ENCODE results near the gene TACSTD2.

The TACSTD2 gene

DNA sequence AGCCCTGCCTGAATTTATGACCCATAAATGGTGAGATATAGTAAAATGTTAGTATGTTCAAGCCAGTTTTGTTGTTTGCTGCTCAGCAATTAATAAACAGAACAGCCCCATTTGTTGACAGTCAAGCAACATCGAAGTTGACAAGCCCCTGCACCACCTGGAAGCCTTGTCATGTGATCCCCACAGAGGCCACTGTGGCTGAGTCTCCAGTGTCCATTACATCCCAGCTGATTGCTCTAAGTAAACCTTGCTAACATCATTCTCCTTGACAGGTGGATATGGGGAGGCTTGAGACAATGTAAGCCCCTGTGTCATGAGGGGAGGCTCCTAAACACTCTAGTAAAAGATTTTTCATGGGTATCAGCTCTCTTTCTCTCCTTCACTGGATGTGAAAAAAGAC lies 17.5 kb upstream of the TACSTD2 start:
- no peaks in the 10 kb centered on the region for H3K27me3 ChIP-seq (ENCODE audit: insufficient read depth, low read depth, severe bottlenecking)
- H3K4me3 ChIP-seq (ENCODE audit: low read depth, low read length): no peak overlapping the region
- H3K9me3 ChIP-seq (ENCODE audit: severe bottlenecking): no peaks in the 10 kb centered on the region
- DNase-seq: no peak
- H3K36me3 ChIP-seq: no peaks in the 10 kb centered on the region
- H3K27ac ChIP-seq: no peak overlapping the region
- TF ChIP-seq, protein P1, sequence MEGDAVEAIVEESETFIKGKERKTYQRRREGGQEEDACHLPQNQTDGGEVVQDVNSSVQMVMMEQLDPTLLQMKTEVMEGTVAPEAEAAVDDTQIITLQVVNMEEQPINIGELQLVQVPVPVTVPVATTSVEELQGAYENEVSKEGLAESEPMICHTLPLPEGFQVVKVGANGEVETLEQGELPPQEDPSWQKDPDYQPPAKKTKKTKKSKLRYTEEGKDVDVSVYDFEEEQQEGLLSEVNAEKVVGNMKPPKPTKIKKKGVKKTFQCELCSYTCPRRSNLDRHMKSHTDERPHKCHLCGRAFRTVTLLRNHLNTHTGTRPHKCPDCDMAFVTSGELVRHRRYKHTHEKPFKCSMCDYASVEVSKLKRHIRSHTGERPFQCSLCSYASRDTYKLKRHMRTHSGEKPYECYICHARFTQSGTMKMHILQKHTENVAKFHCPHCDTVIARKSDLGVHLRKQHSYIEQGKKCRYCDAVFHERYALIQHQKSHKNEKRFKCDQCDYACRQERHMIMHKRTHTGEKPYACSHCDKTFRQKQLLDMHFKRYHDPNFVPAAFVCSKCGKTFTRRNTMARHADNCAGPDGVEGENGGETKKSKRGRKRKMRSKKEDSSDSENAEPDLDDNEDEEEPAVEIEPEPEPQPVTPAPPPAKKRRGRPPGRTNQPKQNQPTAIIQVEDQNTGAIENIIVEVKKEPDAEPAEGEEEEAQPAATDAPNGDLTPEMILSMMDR (IDR thresholded peaks at IDR 0.05; ENCODE audit: low read depth, low read length): no peak

DNA sequence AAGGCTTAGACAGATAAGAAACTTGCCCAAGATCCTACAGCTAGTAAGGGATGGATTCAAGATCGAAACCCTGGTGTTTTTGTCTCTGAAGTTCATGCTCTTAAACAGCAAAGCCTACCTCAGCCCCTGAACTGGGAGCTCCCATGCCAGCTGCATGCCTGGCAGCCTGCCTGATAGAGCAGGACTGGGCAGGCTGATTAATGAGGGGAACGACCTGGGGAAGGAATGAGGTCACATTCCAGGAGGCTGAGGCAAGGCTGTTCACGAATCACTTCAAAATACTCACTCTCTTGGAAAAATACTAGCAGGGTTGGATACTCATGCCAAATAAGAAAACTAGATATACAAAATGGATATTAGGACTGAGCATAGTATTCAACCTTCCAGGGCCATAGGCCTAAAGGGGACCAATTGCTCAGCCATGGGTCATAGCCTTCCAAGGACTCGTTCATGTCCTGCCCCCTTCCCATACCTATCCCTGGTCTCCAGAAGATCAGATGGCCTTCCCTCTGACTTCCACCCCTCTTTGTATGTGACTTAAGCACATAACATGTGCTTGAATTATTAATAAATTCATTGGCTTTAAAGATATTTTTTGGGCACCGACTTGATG lies 15.6 kb upstream of the TACSTD2 start:
- no peaks in the 10 kb centered on the region for H3K27me3 ChIP-seq (ENCODE audit: insufficient read depth, low read depth, severe bottlenecking)
- H3K27ac ChIP-seq: no peak overlapping the region
- no peak for DNase-seq
- no peaks in the 10 kb centered on the region for H3K36me3 ChIP-seq
- no peak overlapping the region for H3K4me3 ChIP-seq (ENCODE audit: low read depth, low read length)
- TF ChIP-seq, protein P1 (IDR thresholded peaks at IDR 0.05; ENCODE audit: low read depth, low read length): no peak
- H3K9me3 ChIP-seq (ENCODE audit: severe bottlenecking): no peaks in the 10 kb centered on the region

DNA sequence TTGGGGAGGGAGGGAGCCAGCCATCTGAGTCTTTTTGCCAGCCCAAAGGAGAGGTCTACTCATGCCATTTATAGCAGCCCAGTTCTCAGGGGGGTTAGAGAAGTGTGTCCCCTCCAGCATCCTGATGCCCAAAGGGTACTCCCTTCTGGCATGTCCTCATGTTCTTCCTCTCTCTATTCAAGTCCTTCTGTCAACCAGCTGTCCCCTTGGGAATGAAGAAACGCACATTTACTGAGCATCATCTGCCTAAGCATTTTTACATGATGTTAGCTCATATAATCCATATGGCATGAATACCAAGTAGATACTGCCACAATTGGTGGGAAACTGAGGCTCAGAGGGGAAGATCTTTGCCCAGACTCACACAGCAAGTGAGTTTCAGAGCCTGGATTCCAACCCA lies 14.8 kb upstream of the TACSTD2 start:
- H3K27me3 ChIP-seq (ENCODE audit: insufficient read depth, low read depth, severe bottlenecking): no peaks in the 10 kb centered on the region
- no peak overlapping the region for H3K27ac ChIP-seq
- TF ChIP-seq, protein P1 (IDR thresholded peaks at IDR 0.05; ENCODE audit: low read depth, low read length): no peak
- no peaks in the 10 kb centered on the region for H3K36me3 ChIP-seq
- no peak for DNase-seq
- no peaks in the 10 kb centered on the region for H3K9me3 ChIP-seq (ENCODE audit: severe bottlenecking)
- no peak overlapping the region for H3K4me3 ChIP-seq (ENCODE audit: low read depth, low read length)

DNA sequence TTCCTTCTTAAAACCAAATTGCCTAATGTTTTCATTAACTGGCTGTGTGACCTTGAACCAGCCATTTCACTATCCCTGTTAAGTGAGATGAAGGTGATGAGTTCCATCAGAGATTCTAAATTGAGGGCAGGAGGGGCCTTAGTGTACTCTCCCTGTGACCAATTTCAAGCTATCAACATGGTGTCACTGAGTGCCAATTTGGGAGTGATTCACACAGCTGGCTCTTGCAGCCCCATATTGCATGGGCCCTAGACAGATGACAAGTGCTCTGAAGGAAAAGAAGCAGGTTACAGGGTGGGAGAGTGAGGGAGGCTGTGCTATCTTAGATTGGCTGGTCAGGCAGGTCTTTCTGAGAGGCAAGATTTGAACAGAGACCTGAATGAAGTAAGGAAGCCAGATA lies 13.0 kb upstream of the TACSTD2 start:
- no peak overlapping the region for H3K4me3 ChIP-seq (ENCODE audit: low read depth, low read length)
- no peak for DNase-seq
- no peak overlapping the region for H3K27ac ChIP-seq
- no peaks in the 10 kb centered on the region for H3K9me3 ChIP-seq (ENCODE audit: severe bottlenecking)
- H3K27me3 ChIP-seq (ENCODE audit: insufficient read depth, low read depth, severe bottlenecking): no peaks in the 10 kb centered on the region
- TF ChIP-seq, protein P1 (IDR thresholded peaks at IDR 0.05; ENCODE audit: low read depth, low read length): no peak
- H3K36me3 ChIP-seq: no peaks in the 10 kb centered on the region

DNA sequence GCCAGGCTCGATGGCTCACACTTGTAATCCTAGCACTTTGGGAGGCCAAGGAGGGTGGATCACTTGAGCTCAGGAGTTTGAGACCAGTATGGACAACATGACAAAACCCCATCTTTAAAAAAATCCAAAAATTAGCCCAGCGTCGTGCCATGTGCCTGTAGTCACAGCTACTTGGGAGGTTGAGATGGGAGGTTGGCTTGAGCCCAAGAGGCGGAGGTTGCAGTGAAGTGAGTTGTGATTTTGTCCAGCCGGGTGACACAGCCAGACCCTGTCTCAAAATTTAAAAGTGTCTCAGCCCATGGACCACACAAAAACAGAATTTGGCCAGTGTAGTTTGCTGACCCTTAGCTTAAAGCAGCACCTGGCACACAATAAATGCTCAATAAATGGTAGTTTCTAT lies 11.3 kb upstream of the TACSTD2 start:
- H3K36me3 ChIP-seq: no peaks in the 10 kb centered on the region
- no peak overlapping the region for H3K27ac ChIP-seq
- TF ChIP-seq, protein P1 (IDR thresholded peaks at IDR 0.05; ENCODE audit: low read depth, low read length): no peak
- no peaks in the 10 kb centered on the region for H3K9me3 ChIP-seq (ENCODE audit: severe bottlenecking)
- H3K27me3 ChIP-seq (ENCODE audit: insufficient read depth, low read depth, severe bottlenecking): no peaks in the 10 kb centered on the region
- H3K4me3 ChIP-seq (ENCODE audit: low read depth, low read length): no peak overlapping the region
- no peak for DNase-seq

DNA sequence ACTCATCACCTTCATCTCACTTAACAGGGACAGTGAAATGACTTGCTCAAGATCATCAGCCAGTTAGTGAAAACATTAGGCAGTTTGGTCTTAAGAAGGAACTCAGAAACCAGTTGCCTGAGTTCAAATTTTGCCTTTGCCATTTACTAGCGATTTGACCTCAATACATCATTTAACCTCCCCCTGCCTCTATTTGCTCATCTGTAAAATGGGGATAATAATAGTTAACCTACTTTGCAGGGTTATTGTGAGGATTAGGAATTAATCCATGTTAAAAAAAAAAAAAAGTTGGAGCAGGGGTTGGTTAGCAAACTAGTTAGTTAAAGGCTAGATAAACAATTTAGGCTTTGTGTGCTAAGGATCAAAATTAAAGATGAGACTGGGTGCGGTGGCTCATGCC lies 10.6 kb upstream of the TACSTD2 start:
- Histone ChIP-seq H3K27ac (no peak overlapping the region), H3K9me3 (ENCODE audit: severe bottlenecking) (no peaks in the 10 kb centered on the region), H3K36me3 (no peaks in the 10 kb centered on the region), H3K27me3 (ENCODE audit: insufficient read depth, low read depth, severe bottlenecking) (no peaks in the 10 kb centered on the region), H3K4me3 (ENCODE audit: low read depth, low read length) (no peak overlapping the region)
- TF ChIP-seq, protein P1 (IDR thresholded peaks at IDR 0.05; ENCODE audit: low read depth, low read length): no peak
- DNase-seq: no peak

Data from WERI-Rb-1 (cell line).